CD4-positive, alpha-beta T cell treated with Interleukin-10 for 1 hour (primary cell): ENCODE results near the gene ZSWIM5.
"Not testable (repeated sequence)": the region's sequence is repeated elsewhere in the genome, so short reads cannot be mapped to it uniquely, and the experiment has no call there.

ENCODE experiments used
- DNase-seq: peaks from one replicate; pipeline ENCODE4 v3.0.0-alpha.2; 2020

Gene ZSWIM5

GRCh38 chr1:45079533-45079932, 126.9 kb downstream of the ZSWIM5 start:
- no peak for DNase-seq

GRCh38 chr1:45076959-45077358, 129.4 kb downstream of the ZSWIM5 start:
- not testable (repeated sequence) for DNase-seq

- DNase-seq, result no peak
Measured at GRCh38 chr1:45071567-45071966, 134.8 kb downstream of the ZSWIM5 start.

GRCh38 chr1:45067806-45068205, 138.6 kb downstream of the ZSWIM5 start:
- DNase-seq, result no peak

GRCh38 chr1:45065083-45065482, 141.3 kb downstream of the ZSWIM5 start:
- no peak for DNase-seq

GRCh38 chr1:45062463-45062862, 143.9 kb downstream of the ZSWIM5 start:
- not testable (repeated sequence) for DNase-seq

GRCh38 chr1:45059829-45060228, 146.6 kb downstream of the ZSWIM5 start:
- DNase-seq, result no peak

- DNase-seq, result no peak
Measured at GRCh38 chr1:45057542-45057941, 148.9 kb downstream of the ZSWIM5 start.

GRCh38 chr1:45051005-45051772, 155.2 kb downstream of the ZSWIM5 start:
- peak; percentile 11 for DNase-seq

- no peak for DNase-seq
Measured at GRCh38 chr1:45047032-45047431, 159.4 kb downstream of the ZSWIM5 start.

- DNase-seq, result no peak
Measured at GRCh38 chr1:45044916-45045315, 161.5 kb downstream of the ZSWIM5 start.

GRCh38 chr1:45043094-45043493, 163.3 kb downstream of the ZSWIM5 start:
- no peak for DNase-seq

GRCh38 chr1:45040297-45040696, 166.1 kb downstream of the ZSWIM5 start:
- DNase-seq, result no peak

- no peak for DNase-seq
Measured at GRCh38 chr1:45038661-45039364, 167.6 kb downstream of the ZSWIM5 start.

- DNase-seq, result no peak
Measured at GRCh38 chr1:45038240-45038639, 168.2 kb downstream of the ZSWIM5 start.

GRCh38 chr1:45037456-45037855, 168.9 kb downstream of the ZSWIM5 start:
- DNase-seq, result no peak

GRCh38 chr1:45035631-45036301, 170.6 kb downstream of the ZSWIM5 start:
- DNase-seq, result no peak

- DNase-seq, result no peak
Measured at GRCh38 chr1:45033356-45033755, 173.0 kb downstream of the ZSWIM5 start.

GRCh38 chr1:45032837-45033236, 173.6 kb downstream of the ZSWIM5 start:
- DNase-seq, result no peak

GRCh38 chr1:45026446-45026845, 180.0 kb downstream of the ZSWIM5 start:
- DNase-seq, result no peak

- no peak for DNase-seq
Measured at GRCh38 chr1:45023663-45024062, 182.7 kb downstream of the ZSWIM5 start.

- peak; percentile 68 for DNase-seq
Measured at GRCh38 chr1:45018599-45019230, 187.7 kb downstream of the ZSWIM5 start.

- no peak for DNase-seq
Measured at GRCh38 chr1:45016767-45017166, 189.6 kb downstream of the ZSWIM5 start.
